ENCODE measurements around the gene MEDAG.

GRCh38 chr13:30918662-30919405 is 12.8 kb downstream of the MEDAG start:
- no peak for TF ChIP-seq CTCF (IDR thresholded peaks at IDR 0.05; ENCODE audit: extremely low read depth in 1 of 2, insufficient read depth in 1 of 2, low read depth in 1 of 2, low read length in 2 of 2)
- TF ChIP-seq MYC (IDR thresholded peaks at IDR 0.05; ENCODE audit: low read depth, low read length), result no peak
- no peak for TF ChIP-seq EZH2 (IDR thresholded peaks at IDR 0.05; ENCODE audit: borderline replicate concordance, low read depth, low read length, severe bottlenecking)

Data from endothelial cell of umbilical vein (primary cell).